Activated B cell treated with CpG ODN at 0.5 μM for 24 hours (primary cell): ENCODE data around the gene MUC4. TPM values are rescaled to one million over a fixed set of nuclear protein-coding genes. Genes with fewer than 3 reads are reported as not detected.

Experiments used
- ATAC-seq: fragments of 200-7000 bp; cut with Tn5 transposase; one replicate; pipeline ENCODE4 v1.10.0; 2021; ENCODE audit warnings: low read depth, mild to moderate bottlenecking, moderate library complexity
- CTCF ChIA-PET: fragments of 350-600 bp; sonication (Branson Sonifier 250); formaldehyde crosslinking; loops from one replicate; lab custom pipeline; 2021; ENCODE audit warnings: antibody characterized with exemption; lab: Charles Lee
- POLR2A ChIA-PET: fragments of 350-600 bp; sonication (Branson Sonifier 250); formaldehyde crosslinking; loops from one replicate; lab custom pipeline; 2021; ENCODE audit warnings: antibody characterized with exemption; lab: Charles Lee
- DNase-seq: peaks from one replicate; pipeline ENCODE4 v3.0.0; 2022
- H3K27ac Mint-ChIP-seq: one replicate; pipeline ENCODE4 v1.8.0; 2020; ENCODE audit warnings: mixed read lengths
- H3K27me3 Mint-ChIP-seq: one replicate; pipeline ENCODE4 v1.8.0; 2021; ENCODE audit warnings: mixed read lengths
- H3K36me3 Mint-ChIP-seq: one replicate; pipeline ENCODE4 v1.8.0; 2021; ENCODE audit warnings: low read depth, mixed read lengths
- H3K4me1 Mint-ChIP-seq: one replicate; pipeline ENCODE4 v1.8.0; 2021; ENCODE audit warnings: mixed read lengths
- H3K4me3 Mint-ChIP-seq: one replicate; pipeline ENCODE4 v1.8.0; 2020; ENCODE audit warnings: mild to moderate bottlenecking, mixed read lengths
- H3K9me3 Mint-ChIP-seq: one replicate; pipeline ENCODE4 v1.8.0; 2020; ENCODE audit warnings: mixed read lengths
- CTCF ChIP-seq: fragments of 200-600 bp; IDR thresholded peaks from one replicate; pipeline ENCODE4 v1.8.0; 2022; ENCODE audit warnings: antibody characterized with exemption, mild to moderate bottlenecking
- intact Hi-C: fragments of 100-400 bp; cut with micrococcal nuclease; formaldehyde crosslinking; loops from one replicate; pipeline ENCODE4 v1.15.1; 2024
- total RNA-seq: library from RNA; stranded (reverse); gene quantifications from 2 replicates; pipeline ENCODE4 v1.2.3, GENCODE V29; 2022

The MUC4 gene
- total RNA-seq, 1 donor from 2014 or later, result 0.09 TPM

GRCh38 chr3:195748661-195749060 lies 63.1 kb downstream of the MUC4 start:
- intact Hi-C loops, result loop anchor here (2.0 to 5.0 kb wide), 3 partner anchors 102 to 159 kb away; partner anchors contain the start of gene TNK2
- Mint-ChIP-seq H3K4me1 (peaks cover 13% of the 10 kb centered on the region), H3K27ac (no peak overlapping the region), H3K36me3 (no peaks in the 10 kb centered on the region), H3K27me3 (peaks cover 16% of the 10 kb centered on the region), H3K4me3 (no peak overlapping the region), H3K9me3 (no peaks in the 10 kb centered on the region)
- ATAC-seq, result no peak
- TF ChIP-seq CTCF, result no peak
- DNase-seq, result no peak
- ChIA-PET POLR2A (no interaction called here), CTCF (no interaction called here)

DNA sequence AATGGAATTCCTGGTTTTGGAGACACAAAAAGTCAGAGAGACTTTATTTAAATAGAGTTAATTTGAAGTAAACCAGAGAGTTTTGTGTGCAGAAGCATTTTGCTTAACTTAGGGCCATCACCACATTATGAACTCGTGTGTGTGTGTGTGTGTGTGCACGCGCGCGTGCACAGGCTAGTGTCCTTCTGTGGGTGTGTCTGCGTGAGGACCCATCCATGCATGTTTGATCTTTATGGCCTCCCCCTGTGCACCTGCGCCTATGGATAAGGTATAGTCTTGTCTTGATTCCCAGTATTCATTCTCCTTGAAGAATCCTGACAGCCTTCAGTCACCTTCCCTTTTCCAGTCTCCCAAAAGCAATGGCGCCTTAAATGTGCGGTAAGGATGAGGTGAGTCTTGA lies 65.0 kb downstream of the MUC4 start:
- ChIA-PET CTCF (interaction anchor here (3.1 kb wide), 1 partner anchor 18 kb away, joined by 12 read pairs; no protein-coding TSS in a partner anchor), POLR2A (no interaction called here)
- ATAC-seq, result no peak
- no peak for TF ChIP-seq CTCF
- H3K4me3 Mint-ChIP-seq, result no peak overlapping the region
- H3K4me1 Mint-ChIP-seq, result peaks cover 13% of the 10 kb centered on the region
- no peaks in the 10 kb centered on the region for H3K36me3 Mint-ChIP-seq
- peaks cover 14% of the 10 kb centered on the region for H3K27me3 Mint-ChIP-seq
- DNase-seq, result no peak
- no peaks in the 10 kb centered on the region for H3K9me3 Mint-ChIP-seq
- peak overlapping the region; percentile 31 for H3K27ac Mint-ChIP-seq
- intact Hi-C loops, result loop anchor here (5.0 kb wide), 1 partner anchor 161 kb away; the partner anchor contains the start of gene TNK2

- peaks cover 13% of the 10 kb centered on the region for H3K4me1 Mint-ChIP-seq
- no peaks in the 10 kb centered on the region for H3K9me3 Mint-ChIP-seq
- intact Hi-C loops, result loop anchor here (5.0 kb wide), 1 partner anchor 161 kb away; the partner anchor contains the start of gene TNK2
- DNase-seq, result no peak
- H3K4me3 Mint-ChIP-seq, result no peak overlapping the region
- no peak overlapping the region for H3K27ac Mint-ChIP-seq
- ChIA-PET POLR2A (interaction anchor here (0.5 kb wide), 1 partner anchor 216 kb away, joined by 3 read pairs; no protein-coding TSS in a partner anchor), CTCF (interaction anchor here (3.1 kb wide), 1 partner anchor 18 kb away, joined by 12 read pairs; no protein-coding TSS in a partner anchor)
- H3K36me3 Mint-ChIP-seq, result no peaks in the 10 kb centered on the region
- peaks cover 14% of the 10 kb centered on the region for H3K27me3 Mint-ChIP-seq
- no peak for ATAC-seq
- TF ChIP-seq CTCF, result no peak
These were observed 65.4 kb downstream of the MUC4 start for GRCh38 chr3:195746346-195746745.

GRCh38 chr3:195744437-195744836 lies 67.3 kb downstream of the MUC4 start:
- no peak overlapping the region for H3K27ac Mint-ChIP-seq
- TF ChIP-seq CTCF, result no peak
- ATAC-seq (no peak), DNase-seq (no peak)
- H3K36me3 Mint-ChIP-seq, result no peaks in the 10 kb centered on the region
- no peak overlapping the region for H3K4me3 Mint-ChIP-seq
- ChIA-PET CTCF (interaction anchor here (3.1 kb wide), 1 partner anchor 16 kb away, joined by 12 read pairs; no protein-coding TSS in a partner anchor), POLR2A (interaction anchor here (0.8 kb wide), 1 partner anchor 15 kb away, joined by 3 read pairs; no protein-coding TSS in a partner anchor)
- intact Hi-C loops, result loop anchor here (1.0 kb wide), 1 partner anchor 14 kb away; no protein-coding TSS in a partner anchor
- H3K27me3 Mint-ChIP-seq, result peaks cover 14% of the 10 kb centered on the region
- no peaks in the 10 kb centered on the region for H3K9me3 Mint-ChIP-seq
- H3K4me1 Mint-ChIP-seq, result peaks cover 13% of the 10 kb centered on the region

DNA sequence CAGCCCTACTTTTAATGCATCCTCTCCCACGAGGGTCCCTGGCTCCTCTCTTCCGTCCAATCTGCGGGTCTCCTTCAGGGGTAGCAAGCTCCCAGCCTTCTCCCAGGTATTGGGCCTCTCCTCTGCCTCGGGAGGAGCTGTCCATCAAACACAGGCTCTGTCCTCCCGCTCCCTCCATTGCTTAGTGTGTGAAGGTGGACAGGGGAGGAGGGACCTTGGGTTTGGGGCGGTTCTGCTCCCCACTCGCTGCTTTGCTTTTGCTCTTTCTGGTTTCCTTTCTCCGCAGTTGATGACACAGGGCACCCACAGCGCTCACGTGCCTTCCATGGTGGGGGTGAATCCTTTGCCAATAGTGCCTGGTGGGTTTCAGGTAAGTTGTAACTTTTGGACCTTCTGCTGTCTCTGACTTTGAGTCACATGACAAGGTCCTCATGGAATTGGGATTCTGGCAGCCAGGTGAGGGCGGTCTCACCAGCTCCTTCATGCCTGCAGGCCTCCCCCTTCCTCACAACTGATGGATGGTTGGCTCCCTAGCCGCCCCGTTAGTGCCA lies 72.1 kb downstream of the MUC4 start:
- Mint-ChIP-seq H3K36me3 (peaks cover 6% of the 10 kb centered on the region), H3K27me3 (no peaks in the 10 kb centered on the region)
- POLR2A ChIA-PET, result interaction anchor here (0.6 kb wide), 1 partner anchor 225 kb away, joined by 3 read pairs; no protein-coding TSS in a partner anchor

More for the DNA sequence above, 72.1 kb downstream of the MUC4 start:
- ATAC-seq (no peak), DNase-seq (no peak)
- intact Hi-C loops, result no loop called here
- no peaks in the 10 kb centered on the region for H3K4me1 Mint-ChIP-seq
- H3K27ac Mint-ChIP-seq, result no peak overlapping the region
- H3K4me3 Mint-ChIP-seq, result no peak overlapping the region
- TF ChIP-seq CTCF, result no peak
- no peaks in the 10 kb centered on the region for H3K9me3 Mint-ChIP-seq
- CTCF ChIA-PET, result no interaction called here
